Pulmonary artery endothelial cell (primary cell): ENCODE results near the gene TUBA3E. TPM values are rescaled to one million over a fixed set of nuclear protein-coding genes. Genes with fewer than 3 reads are reported as not detected.
"Not testable (repeated sequence)": the region's sequence is repeated elsewhere in the genome, so short reads cannot be mapped to it uniquely, and the experiment has no call there.

Experiments used
- DNase-seq: peaks from one replicate; pipeline ENCODE4 v3.0.0-alpha.2; 2011; ENCODE audit warnings: low read depth, low spot score
- total RNA-seq: library from RNA; depleted of rRNA; stranded (reverse); fragments of >200 nt; gene quantifications from 2 replicates; pipeline ENCODE4 v1.2.3, GENCODE V29; 2014

Gene TUBA3E
- not detected in 2 replicates for total RNA-seq

GRCh38 chr2:130198343-130198742 is at the start of gene TUBA3E:
TUBA3E (minus strand) TSS chr2:130198439; CDS start chr2:130198360, 79 bp downstream.
- no peak for DNase-seq

DNA sequence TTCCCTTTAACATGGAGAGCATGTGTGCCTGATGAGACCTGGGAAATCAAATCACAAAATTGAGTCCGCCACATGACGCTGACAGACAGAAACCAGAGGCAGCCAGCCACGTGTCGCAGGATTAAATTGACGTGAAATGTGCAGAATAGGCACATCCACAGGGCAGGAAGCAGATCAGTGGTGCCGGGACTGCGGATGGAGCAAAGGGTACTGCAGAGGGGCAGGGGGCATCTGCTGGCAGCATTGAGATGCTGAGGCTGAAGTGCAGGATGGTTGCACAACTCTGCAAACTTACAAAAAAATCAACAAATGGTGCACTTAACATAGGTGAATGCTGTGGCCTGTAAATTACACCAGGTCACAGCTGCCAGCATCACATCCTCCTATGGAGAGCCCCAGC is 48.2 kb upstream of the TUBA3E start:
- DNase-seq, result no peak

- no peak for DNase-seq
Observed at GRCh38 chr2:130245976-130246375, 47.7 kb upstream of the TUBA3E start.

DNA sequence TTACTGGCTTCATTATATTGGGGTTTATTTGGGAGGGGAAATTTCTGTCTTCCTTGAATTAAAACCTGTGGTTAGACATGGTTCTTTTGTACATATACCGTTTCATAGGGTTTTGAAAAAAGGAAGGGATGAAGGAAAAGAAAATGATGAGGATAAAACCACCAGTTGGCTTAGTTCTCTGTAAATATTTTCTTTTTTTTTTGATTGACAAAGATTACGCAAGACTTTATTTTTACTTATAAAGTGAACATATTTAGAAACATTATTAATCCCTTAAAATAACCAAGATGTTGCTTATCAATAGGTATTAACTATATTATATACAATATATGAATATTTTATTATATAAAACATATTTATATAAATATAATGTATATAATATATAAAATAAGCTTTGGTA is 45.1 kb upstream of the TUBA3E start:
- no peak for DNase-seq

DNA sequence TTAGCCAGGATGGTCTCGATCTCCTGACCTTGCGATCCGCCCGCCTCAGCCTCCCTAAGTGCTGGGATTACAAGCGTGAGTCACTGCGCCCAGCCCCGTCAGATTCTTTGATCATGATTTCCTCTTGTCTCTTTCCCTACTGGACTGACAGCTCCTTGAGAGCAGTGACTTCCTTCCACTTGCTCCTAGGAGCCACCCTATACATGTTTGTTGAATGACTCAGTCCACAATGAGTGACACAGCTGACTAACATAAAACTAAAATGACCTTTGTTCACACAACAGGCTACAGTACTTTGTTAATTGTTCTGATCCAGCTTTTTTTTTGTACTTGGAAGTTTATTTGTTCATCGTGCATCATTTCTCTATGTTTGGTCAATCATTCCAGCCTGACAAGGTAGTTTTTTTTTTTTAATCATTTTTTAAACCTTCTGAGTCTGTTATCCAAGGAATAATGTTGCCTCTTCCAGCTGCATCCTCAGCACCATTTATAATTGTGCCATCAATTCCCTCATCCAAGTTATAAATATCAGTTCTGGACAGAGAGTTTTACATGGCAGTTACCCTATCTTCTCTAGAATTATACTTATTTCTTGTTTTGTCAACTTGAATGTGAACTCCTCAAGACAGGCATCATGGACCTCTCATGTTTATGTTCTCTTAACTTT is 42.9 kb upstream of the TUBA3E start:
- peak; percentile 47 for DNase-seq

GRCh38 chr2:130239581-130239980 is 41.3 kb upstream of the TUBA3E start:
- not testable (repeated sequence) for DNase-seq

DNA sequence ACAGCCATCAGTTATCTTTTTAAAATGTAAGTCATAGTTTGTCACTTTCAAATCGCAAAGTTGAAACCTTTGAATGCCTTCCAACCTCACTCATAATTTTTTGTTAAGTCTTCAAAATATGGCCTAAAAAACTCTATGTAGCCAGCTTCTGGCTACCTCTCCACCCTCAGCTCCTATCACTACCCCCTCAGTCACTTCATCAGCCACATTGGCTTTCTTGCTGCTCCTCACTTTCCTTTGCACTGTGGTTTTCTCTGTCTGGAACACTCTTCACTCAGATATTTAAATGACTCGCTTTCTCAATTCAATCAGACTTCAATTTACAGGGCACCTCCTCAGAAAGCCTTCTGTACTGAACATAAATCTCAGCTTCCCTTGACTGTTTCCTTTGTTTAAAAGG is 34.8 kb upstream of the TUBA3E start:
- not testable (repeated sequence) for DNase-seq

GRCh38 chr2:130231656-130232055 is 33.4 kb upstream of the TUBA3E start:
- no peak for DNase-seq

DNA sequence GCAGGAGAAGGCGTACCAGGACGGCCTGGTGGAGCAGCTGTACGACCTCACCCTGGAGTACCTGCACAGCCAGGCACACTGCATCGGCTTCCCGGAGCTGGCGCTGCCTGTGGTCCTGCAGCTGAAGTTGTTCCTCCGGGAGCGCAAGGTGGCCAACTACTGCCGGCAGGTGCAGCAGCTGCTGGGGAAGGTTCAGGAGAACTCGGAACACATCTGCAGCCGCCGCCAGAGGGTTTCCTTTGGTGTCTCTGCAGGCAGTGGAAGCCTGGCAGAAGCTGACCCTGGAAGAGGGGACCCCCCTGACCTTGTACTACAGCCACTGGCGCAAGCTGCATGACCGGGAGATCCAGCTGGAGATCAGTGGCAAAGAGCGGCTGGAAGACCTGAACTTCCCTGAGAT is 32.7 kb upstream of the TUBA3E start:
- not testable (repeated sequence) for DNase-seq

DNA sequence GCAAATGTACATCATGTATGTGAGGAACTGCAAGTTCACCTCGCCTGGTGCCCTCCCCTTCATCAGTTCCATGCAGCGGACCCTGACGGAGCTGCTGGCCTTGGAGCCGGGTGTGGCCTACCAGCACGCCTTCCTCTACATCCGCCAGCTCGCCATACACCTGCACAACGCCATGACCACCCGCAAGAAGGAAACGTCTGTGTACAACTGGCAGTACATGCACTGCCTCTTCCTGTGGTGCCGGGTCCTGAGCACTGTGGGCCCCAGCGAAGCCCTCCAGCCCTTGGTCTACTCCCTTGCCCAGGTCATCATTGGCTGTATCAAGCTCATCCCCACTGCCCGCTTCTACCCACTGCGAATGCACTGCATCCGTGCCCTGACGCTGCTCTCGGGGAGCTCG is 32.1 kb upstream of the TUBA3E start:
- not testable (repeated sequence) for DNase-seq

DNA sequence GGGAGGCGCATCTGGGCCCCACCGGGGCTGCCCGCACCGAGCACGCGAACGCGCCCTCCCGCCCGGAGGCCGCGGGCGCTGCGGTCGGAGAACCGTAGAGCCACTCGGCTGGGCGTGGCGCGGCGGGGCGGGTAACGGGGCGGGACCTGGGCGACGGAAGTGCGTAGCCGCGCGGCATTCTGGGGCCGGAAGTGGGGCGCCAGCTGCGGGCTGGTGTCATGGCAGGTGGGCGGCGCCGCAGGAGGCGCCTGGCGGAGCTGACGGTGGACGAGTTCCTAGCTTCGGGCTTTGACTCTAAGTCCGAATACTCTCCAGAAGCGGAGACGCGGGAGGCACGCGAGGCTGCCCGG is 30.9 kb upstream of the TUBA3E start:
- DNase-seq, result not testable (repeated sequence)

- DNase-seq, result not testable (repeated sequence)
Observed at GRCh38 chr2:130228467-130229160, 30.4 kb upstream of the TUBA3E start.

DNA sequence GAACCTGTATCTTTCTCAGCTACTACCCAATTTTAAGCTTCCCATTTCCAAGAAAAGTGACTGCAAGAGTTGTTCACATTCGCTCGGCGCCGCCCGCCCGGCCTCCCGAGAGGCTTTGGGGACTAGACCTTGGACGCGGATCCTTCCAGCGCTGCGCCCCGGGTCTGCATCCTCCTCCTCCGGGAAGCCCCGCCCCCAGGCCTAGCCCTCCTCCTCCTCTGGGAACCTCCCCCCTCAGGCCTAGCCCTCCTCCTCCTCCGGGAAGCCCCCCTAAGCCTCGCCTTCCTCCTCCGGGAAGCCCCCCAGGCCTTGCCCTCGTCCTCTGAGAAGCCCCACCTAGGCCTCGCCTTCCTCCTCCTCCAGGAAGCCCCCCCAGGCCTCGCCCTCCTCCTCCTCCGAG is 29.8 kb upstream of the TUBA3E start:
- DNase-seq, result not testable (repeated sequence)

GRCh38 chr2:130222523-130222922 is 24.3 kb upstream of the TUBA3E start:
- not testable (repeated sequence) for DNase-seq

DNA sequence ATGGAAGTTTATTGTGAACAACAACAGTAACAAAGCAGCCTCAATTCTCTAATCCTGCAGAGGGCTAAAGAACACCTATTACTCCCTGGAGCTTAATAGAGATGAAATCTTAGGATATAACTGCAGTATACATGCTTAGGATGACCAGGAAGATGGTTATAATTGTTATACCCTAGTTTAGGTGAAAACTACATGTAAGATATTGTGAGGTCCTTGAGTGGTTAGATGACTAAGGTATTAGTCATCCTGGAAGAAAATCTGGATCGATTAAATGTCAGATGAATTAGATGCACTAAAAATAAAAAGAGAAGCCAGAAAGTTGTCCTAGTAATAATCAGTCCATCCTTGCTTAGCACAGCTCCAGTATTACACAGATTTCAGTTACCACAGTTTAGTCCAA is 22.3 kb upstream of the TUBA3E start:
- DNase-seq, result not testable (repeated sequence)

- not testable (repeated sequence) for DNase-seq
Observed at GRCh38 chr2:130219147-130219546, 20.9 kb upstream of the TUBA3E start.

- not testable (repeated sequence) for DNase-seq
Observed at GRCh38 chr2:130207051-130207450, 8.8 kb upstream of the TUBA3E start.

DNA sequence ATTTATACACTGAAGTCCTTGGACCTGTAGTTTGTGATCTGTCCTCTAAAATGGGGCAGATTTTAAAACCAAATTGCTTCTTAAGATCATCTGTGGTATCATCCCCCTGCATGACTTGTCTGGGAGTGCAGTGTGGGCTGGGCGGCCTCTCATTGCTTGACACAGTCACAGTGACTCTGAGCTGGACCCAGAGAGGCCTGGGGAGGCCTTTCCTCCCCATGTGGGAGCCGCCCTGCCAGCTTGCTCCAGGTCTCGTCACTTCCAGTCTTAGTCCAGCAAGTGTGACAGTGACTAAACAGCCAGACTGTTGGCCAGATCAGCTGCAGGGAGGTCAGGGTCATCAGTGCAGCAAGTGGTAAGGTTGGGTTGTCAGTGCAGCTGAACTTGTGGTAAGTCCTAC is 4.9 kb upstream of the TUBA3E start:
- DNase-seq, result not testable (repeated sequence)

DNA sequence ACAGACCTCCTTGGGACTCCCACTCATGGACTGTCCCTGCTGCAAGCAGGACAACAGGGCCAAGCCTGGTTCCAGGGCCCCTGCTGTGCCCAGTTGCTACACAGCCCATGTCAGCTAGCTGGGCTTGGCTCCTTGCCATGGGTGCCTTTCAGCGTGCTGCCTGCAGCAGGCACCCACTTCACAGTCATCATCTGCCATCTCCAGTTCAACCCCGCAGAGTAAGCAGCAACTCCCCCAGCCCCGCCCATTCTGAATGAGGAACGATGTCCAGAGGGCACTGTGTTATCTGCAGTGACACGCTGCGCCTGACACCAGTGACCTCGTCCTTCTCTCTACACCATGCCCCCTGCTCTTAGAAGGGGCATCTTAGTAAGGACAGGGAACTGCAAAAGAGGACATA is 4.3 kb upstream of the TUBA3E start:
- not testable (repeated sequence) for DNase-seq

DNA sequence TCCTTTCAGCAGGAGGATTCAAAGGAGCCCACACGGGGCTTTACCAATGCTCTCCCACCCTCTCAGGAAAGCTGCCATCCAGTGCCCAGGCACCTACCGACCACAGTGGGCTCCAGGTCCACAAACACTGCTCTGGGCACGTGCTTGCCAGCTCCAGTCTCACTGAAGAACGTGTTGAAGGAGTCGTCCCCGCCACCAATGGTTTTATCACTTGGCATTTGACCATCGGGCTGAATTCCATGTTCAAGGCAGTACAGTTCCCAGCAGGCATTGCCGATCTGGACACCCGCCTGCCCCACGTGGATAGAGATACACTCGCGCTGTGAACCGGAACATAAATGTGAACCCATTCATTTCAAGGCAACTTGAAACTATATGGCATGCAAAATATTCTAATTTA is 2.2 kb downstream of the TUBA3E start:
- DNase-seq, result not testable (repeated sequence)

DNA sequence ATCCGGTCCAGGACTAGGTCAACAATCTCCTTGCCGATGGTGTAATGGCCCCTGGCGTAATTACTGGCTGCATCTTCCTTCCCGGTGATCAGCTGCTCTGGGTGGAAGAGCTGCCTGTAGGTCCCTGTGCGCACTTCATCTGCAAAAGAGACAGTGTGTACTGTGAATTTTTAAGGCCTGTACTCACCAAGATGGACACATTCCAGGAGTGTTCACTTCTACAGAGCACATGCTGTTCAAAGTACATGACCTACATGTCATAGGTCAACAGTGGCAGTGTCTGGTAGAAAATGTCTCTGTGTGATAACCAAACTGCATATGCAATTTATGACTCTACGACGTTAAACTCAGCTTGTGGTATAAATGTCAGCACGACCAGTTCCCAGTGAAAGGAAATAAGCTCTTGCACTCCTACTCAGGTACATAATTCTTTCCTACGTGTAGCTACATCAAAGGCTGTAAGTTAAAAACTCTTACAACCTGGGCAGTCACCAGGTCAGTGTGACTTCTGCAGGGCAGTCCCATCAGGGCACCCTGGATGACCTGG is 3.1 kb downstream of the TUBA3E start:
- not testable (repeated sequence) for DNase-seq

DNA sequence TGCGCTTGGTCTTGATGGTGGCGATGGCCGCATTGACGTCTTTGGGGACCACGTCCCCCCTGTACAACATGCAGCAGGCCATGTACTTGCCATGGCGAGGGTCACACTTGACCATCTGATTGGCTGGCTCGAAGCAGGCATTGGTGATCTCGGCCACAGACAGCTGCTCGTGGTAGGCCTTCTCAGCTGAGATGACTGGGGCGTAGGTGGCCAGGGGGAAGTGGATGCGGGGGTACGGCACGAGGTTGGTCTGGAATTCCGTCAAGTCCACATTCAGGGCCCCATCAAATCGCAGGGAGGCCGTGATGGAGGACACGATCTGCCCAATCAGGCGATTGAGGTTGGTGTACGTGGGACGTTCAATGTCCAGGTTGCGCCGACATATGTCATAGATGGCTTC is 4.4 kb downstream of the TUBA3E start:
- DNase-seq, result not testable (repeated sequence)

GRCh38 chr2:130192451-130192850 is 5.8 kb downstream of the TUBA3E start:
- not testable (repeated sequence) for DNase-seq
